BE2C (cell line): ENCODE data around the gene METTL16. TPM values are rescaled to one million over a fixed set of nuclear protein-coding genes. Genes with fewer than 3 reads are reported as not detected.
"Not testable (repeated sequence)": the region's sequence is repeated elsewhere in the genome, so short reads cannot be mapped to it uniquely, and the experiment has no call there.

Source experiments
- DNase-seq: peaks from one replicate; pipeline ENCODE4 v3.0.0-alpha.2; 2020
- H3K27me3 ChIP-seq: fragments of 250-450 bp; sonication (Bioruptor Pico); 2 replicates; pipeline ENCODE4 v1.5.1; 2020; ENCODE audit warnings: mild to moderate bottlenecking
- H3K36me3 ChIP-seq: fragments of 250-450 bp; sonication (Bioruptor Pico); 2 replicates; pipeline ENCODE4 v1.5.1; 2020; ENCODE audit warnings: mild to moderate bottlenecking
- H3K4me1 ChIP-seq: fragments of 250-450 bp; sonication (Bioruptor Pico); 2 replicates; pipeline ENCODE4 v1.5.1; 2020
- H3K4me3 ChIP-seq: 2 replicates; pipeline ENCODE4 v1.5.1; 2011; ENCODE audit warnings: low read depth, low read length
- H3K9me3 ChIP-seq: fragments of 250-450 bp; sonication (Bioruptor Pico); 2 replicates; pipeline ENCODE4 v1.5.1; 2020
- polyA plus RNA-seq: library from polyadenylated mRNA; unstranded; fragments of >200 nt; gene quantifications from one replicate; pipeline ENCODE4 v1.2.1, GENCODE V29; 2012; ENCODE audit warnings: low read depth, missing spikeins; ENCODE audit not compliant: insufficient read length, insufficient read depth
- TF ChIP-seq, protein P1 (sequence below): IDR thresholded peaks from 2 replicates; pipeline ENCODE4 v1.5.1; 2012; ENCODE audit warnings: mild to moderate bottlenecking, low read depth, low read length

METTL16 gene, protein sequence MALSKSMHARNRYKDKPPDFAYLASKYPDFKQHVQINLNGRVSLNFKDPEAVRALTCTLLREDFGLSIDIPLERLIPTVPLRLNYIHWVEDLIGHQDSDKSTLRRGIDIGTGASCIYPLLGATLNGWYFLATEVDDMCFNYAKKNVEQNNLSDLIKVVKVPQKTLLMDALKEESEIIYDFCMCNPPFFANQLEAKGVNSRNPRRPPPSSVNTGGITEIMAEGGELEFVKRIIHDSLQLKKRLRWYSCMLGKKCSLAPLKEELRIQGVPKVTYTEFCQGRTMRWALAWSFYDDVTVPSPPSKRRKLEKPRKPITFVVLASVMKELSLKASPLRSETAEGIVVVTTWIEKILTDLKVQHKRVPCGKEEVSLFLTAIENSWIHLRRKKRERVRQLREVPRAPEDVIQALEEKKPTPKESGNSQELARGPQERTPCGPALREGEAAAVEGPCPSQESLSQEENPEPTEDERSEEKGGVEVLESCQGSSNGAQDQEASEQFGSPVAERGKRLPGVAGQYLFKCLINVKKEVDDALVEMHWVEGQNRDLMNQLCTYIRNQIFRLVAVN
- polyA plus RNA-seq: 39.7 TPM

DNA sequence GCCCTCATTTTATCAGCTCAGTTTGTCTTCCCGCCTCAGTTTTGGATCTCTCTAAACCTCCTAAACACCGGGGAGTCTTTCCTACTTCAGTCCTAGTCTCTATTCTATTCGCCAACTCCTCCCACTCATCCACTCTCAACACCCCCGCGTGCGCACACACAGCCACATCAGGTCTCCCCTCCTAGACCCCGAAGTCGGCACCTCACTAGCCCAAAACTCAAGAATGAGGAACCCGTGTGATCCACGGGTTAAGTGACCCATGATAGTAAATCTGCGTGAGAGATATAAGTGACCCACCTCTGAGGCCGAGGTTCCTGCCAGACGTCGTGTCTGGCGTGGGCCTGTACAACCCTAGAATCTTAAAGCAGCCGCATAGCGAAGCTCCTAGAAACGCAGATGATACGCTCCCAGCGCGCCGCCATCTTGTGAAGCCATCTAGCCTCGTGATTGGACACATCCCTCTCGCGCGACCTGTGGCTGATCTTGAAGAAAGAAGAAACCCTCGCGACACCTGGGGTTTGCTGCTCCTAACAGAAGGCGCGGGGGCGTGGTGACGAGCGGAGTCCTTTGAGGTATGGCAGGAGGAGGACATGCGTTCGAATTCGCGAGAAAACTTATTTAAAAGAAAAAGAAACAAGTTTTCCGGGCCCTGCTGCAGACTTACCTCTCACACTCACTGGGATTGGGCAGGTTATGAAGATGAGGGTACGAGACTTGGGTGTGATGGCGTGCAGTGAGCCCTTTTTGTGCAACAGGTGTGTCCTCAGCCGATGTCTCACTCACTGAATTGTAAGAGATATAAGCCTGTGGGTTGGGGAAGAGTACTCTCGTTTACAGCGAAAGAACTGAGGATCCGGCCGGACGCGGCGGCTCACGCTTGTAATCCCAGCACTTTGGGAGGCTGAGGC lies at the start of gene METTL16:
Gene METTL16 (minus strand): TSS at position 427 of the 908 bp plus-strand sequence. CDS start 9,557 bp downstream, outside the sequence.
- no peaks in the 10 kb centered on the region for H3K9me3 ChIP-seq
- no peaks in the 10 kb centered on the region for H3K4me1 ChIP-seq
- no peaks in the 10 kb centered on the region for H3K27me3 ChIP-seq
- TF ChIP-seq, protein P1, sequence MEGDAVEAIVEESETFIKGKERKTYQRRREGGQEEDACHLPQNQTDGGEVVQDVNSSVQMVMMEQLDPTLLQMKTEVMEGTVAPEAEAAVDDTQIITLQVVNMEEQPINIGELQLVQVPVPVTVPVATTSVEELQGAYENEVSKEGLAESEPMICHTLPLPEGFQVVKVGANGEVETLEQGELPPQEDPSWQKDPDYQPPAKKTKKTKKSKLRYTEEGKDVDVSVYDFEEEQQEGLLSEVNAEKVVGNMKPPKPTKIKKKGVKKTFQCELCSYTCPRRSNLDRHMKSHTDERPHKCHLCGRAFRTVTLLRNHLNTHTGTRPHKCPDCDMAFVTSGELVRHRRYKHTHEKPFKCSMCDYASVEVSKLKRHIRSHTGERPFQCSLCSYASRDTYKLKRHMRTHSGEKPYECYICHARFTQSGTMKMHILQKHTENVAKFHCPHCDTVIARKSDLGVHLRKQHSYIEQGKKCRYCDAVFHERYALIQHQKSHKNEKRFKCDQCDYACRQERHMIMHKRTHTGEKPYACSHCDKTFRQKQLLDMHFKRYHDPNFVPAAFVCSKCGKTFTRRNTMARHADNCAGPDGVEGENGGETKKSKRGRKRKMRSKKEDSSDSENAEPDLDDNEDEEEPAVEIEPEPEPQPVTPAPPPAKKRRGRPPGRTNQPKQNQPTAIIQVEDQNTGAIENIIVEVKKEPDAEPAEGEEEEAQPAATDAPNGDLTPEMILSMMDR: no peak
- no peaks in the 10 kb centered on the region for H3K36me3 ChIP-seq
- H3K4me3 ChIP-seq: peak within 1 kb of the TSS; percentile 90
- DNase-seq: peak; percentile 95

DNA sequence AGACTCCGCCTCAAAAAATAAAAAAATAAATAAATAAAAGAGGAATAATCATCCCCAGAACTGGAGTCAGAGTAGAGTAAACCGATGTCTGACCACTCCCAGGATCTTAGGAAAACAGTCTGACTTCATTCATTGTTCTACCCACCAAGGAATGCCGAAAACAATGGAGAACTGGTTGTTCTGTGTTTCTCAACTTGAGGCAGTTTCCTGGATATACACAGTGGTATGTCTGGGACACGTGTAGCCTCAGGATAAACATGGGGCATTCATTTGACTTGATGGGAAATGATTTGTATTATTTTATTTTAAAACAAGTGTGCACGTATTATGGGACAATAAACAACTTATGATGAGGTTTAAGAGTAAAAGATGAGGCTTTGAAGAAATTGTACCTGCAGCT lies 49.0 kb upstream of the METTL16 start:
- no peaks in the 10 kb centered on the region for H3K4me1 ChIP-seq
- DNase-seq: no peak
- H3K4me3 ChIP-seq: no peak overlapping the region
- no peaks in the 10 kb centered on the region for H3K27me3 ChIP-seq
- TF ChIP-seq, protein P1: no peak
- H3K9me3 ChIP-seq: no peaks in the 10 kb centered on the region
- H3K36me3 ChIP-seq: no peaks in the 10 kb centered on the region

DNA sequence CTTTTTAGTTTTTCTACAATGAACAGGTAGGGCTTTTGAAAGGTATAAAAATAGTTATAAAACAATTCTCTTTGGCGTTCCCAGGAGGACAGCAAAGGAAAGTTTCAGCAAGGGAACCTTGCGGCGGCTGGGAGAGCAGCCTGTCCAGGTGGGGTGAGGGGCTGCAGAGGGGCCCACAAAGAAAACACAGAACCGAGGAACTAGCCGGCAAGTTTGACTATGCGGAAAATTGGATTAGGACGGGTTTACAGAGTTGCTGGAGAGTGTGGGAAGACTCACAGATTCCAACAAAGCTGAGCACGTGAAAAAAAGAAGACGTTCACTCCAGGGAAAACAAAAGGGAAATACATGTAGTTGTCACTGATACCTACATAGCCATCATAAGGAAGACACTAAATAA lies 40.2 kb upstream of the METTL16 start:
- Histone ChIP-seq H3K36me3 (no peaks in the 10 kb centered on the region), H3K27me3 (no peaks in the 10 kb centered on the region), H3K4me1 (no peaks in the 10 kb centered on the region), H3K9me3 (no peaks in the 10 kb centered on the region), H3K4me3 (no peak overlapping the region)
- no peak for DNase-seq
- TF ChIP-seq, protein P1: no peak

DNA sequence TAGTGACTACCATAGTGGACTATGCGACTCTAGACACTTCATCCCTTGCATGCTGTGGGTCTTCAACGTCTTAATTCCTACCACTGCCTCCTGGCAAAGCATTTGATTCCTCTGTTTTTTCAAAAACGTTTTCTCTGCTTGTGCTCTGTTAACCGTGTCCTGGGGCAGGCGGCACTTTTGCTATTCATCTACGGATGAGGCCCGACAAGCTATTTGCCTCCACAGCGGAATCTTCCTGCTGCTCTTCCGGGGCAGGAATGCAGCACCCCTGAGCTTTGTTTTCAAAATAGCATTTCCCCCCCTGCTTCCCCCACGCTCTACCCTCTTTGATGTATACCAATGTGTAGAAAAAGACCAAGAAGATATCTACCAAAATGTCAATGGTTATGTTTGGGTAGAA lies 39.8 kb upstream of the METTL16 start:
- DNase-seq: no peak

DNA sequence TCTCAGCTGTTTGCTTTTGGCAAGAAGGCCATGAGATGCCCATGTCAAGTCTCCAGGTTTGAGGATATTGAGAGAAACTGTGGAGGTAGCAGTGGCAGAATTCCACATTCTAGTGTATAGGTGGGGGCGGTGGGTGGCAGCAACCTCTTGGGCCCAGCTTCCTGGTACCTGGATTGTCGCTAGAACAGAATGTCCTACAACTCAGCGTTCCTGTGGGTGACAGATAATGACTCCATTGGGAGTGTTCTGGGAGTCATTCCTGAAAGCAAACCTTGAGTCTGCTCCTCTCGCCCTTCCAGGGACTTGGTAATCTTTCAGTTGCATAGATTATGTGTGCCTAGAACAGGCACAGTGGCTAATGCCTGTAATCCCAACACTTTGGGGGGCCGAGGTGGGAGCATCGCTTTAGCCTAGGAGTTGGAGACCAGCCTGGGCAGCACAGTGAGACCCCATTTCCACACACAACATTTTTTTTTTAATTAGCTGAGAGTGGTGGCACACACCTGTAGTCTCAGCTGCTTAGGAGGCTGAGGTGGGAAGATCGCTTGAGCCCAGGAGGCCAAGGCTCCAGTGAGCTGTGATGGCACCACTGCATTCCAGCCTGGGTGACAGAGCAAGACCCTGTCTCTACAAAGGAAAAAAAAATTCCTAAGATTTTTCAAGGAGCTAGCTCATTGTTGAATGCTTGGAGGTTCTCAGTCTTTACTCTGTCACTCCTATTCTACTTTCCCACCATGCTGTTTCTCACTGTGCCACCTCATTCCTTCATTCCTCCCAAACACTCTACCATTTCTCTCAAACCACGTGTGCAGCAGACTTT lies 37.9 kb upstream of the METTL16 start:
- TF ChIP-seq, protein P1: no peak
- no peak for DNase-seq
- no peaks in the 10 kb centered on the region for H3K9me3 ChIP-seq
- no peaks in the 10 kb centered on the region for H3K36me3 ChIP-seq
- no peak overlapping the region for H3K4me3 ChIP-seq
- no peaks in the 10 kb centered on the region for H3K27me3 ChIP-seq
- no peaks in the 10 kb centered on the region for H3K4me1 ChIP-seq

More for the DNA sequence above, 39.8 kb upstream of the METTL16 start:
- Histone ChIP-seq H3K9me3 (no peaks in the 10 kb centered on the region), H3K36me3 (no peaks in the 10 kb centered on the region), H3K4me3 (no peak overlapping the region), H3K4me1 (no peaks in the 10 kb centered on the region), H3K27me3 (no peaks in the 10 kb centered on the region)
- TF ChIP-seq, protein P1: no peak

DNA sequence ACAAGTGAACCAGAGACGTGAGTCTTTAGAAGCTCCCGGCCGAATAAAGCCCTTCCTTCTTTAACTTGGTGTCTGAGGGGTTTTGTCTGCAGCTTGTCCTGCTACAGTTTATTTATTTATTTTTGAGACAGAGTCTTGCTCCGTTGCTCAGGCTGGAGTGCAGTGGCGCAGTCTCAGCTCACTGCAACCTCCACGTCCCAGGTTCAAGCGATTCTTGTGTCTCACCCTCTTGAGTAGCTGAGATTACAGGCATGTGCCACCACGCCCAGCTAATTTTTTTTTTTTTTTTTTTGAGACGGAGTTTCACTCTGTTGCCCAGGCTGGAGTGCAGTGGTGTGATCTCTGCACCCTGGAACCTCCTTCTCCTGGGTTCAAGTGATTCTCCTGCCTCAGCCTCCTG lies 36.3 kb upstream of the METTL16 start:
- not testable (repeated sequence) for H3K27me3 ChIP-seq, H3K36me3 ChIP-seq, DNase-seq, H3K9me3 ChIP-seq, H3K4me1 ChIP-seq
- peak overlapping the region; percentile 38 for H3K4me3 ChIP-seq
